NCI-H526 (cell line): ENCODE data around the gene APOC4.

Experiments used
- DNase-seq, 2 experiments: peaks; one replicate each; lab custom pipeline; 2025; lab: John Stamatoyannopoulos, UW

The APOC4 gene

DNA sequence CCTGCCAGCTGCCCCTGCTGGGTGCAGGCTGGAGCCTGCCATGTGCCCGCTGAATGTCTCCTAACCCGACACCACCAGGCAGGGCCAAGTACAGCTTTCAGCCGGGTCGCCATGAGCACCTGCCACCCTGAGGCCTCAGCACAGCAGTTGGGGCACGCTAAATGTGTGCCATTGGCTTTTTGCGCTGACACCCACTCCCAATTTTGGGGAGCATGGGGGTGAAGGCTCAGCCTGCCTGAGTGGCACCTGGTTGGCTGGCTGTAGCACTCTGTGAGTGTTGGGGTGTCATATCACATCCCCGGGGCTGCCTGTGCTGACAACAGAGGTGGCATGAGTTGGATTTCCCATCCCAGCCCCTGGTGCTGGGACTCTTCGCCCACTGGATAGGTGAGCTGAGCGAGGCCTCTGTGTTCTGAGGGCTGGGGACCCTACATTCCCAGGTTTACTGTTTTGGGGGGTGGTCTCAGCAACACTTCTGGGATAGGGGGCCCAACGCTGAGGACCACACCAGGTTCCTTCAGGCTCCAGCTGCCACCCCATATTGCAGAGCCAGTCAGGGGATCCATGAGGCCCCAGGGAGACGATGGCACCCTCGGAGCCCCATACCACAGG, 52.0 kb downstream of the APOC4 start:
- DNase-seq = no peak
